ENCODE data around the gene PPP2R1B. TPM values are rescaled to one million over a fixed set of nuclear protein-coding genes. Genes with fewer than 3 reads are reported as not detected.

PPP2R1B gene
- total RNA-seq, 6 experiments from 2014 or later: 44.5 to 150 (median 59.6) TPM

DNA sequence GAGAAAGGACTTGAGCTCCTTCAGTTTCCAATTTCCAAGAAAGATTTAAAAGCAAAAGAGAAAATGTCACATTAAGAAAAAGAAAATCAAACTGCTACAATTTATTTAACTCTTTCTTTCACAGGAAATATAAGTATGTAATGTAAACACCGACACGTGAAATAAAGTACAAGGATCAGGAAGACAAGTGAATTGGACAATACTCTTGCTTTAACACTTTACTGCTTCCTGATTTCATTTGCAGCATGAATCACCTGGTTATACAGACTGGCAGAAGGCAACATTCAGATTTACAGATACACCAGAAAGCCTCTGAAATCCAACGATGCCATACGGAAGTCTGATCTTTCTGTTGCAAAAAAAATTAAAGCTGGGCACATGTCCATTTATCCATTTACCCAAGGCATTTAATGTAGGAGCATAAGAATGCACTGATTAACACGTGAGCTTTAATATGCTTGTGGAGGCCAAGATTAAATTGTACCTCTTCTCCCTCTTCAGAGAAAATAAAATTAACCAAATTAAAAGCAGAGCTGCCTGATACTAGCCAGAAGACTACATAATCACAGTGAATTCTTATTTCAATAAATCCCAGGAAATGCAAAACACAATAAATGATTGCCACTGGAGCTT, 16.0 kb upstream of the PPP2R1B start:
- ATAC-seq: no peak
- WGBS (ENCODE audit: insufficient coverage, low coverage, low lambda C conversion rate, missing lambda C conversion rate): 63% methylated on average over 5 of the region's 5 CpGs
- intact Hi-C loops (cut with DNase I): no loop called here

DNA sequence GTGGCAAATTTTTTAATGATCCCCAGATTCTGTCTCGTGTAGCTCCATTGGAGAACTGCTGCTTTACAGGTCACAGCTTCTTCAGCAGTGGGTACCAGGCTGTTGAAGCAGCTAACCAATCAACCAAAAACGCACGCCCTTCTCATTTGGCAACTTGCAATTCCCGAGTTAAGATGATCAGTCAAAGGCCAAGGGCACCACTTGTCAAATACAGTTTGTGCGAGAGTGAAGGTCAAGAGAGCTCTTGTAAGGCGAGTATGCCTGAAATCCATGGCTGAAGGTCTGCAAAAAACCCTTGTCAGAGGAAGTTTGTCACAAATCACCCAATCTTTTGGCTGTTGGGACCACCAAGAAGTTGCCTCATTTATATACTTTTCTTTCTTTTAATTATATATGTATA, 12.9 kb upstream of the PPP2R1B start:
- Histone ChIP-seq H3K4me1 (peaks cover 0 to 54% (median 19%) of the 10 kb centered on the region in 4 donors), H3K27ac (peak overlapping the region; percentile 58 to 94 (median 91)), H3K27me3 (no peaks in the 10 kb centered on the region), H3K4me3 (no peak overlapping the region), H3K9me3 (no peaks in the 10 kb centered on the region), H3K36me3 (no peaks in the 10 kb centered on the region)
- WGBS (ENCODE audit: insufficient coverage, low coverage, low lambda C conversion rate, missing lambda C conversion rate): 20% methylated on average over 3 of the region's 6 CpGs
- ATAC-seq: peak in 1 of 4 donors; percentile 1
- TF ChIP-seq, protein P1, sequence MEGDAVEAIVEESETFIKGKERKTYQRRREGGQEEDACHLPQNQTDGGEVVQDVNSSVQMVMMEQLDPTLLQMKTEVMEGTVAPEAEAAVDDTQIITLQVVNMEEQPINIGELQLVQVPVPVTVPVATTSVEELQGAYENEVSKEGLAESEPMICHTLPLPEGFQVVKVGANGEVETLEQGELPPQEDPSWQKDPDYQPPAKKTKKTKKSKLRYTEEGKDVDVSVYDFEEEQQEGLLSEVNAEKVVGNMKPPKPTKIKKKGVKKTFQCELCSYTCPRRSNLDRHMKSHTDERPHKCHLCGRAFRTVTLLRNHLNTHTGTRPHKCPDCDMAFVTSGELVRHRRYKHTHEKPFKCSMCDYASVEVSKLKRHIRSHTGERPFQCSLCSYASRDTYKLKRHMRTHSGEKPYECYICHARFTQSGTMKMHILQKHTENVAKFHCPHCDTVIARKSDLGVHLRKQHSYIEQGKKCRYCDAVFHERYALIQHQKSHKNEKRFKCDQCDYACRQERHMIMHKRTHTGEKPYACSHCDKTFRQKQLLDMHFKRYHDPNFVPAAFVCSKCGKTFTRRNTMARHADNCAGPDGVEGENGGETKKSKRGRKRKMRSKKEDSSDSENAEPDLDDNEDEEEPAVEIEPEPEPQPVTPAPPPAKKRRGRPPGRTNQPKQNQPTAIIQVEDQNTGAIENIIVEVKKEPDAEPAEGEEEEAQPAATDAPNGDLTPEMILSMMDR (IDR thresholded peaks at IDR 0.05): no peak
- no peak for TF ChIP-seq POLR2A (IDR thresholded peaks at IDR 0.05)
- intact Hi-C loops (cut with DNase I): loop anchor here in 1 of 2 donors (10.0 kb wide), 1 partner anchor 174 kb away; the partner anchor contains the start of gene SIK2
- DNase-seq: no peak

More for the DNA sequence above, 16.0 kb upstream of the PPP2R1B start:
- Histone ChIP-seq H3K4me1 (peaks cover 0 to 54% (median 22%) of the 10 kb centered on the region in 4 donors), H3K9me3 (no peaks in the 10 kb centered on the region), H3K27me3 (no peaks in the 10 kb centered on the region), H3K36me3 (no peaks in the 10 kb centered on the region), H3K27ac (peak overlapping the region in 1 of 3 donors; percentile 14), H3K4me3 (no peak overlapping the region)
- no peak for TF ChIP-seq POLR2A (IDR thresholded peaks at IDR 0.05)
- TF ChIP-seq, protein P1 (IDR thresholded peaks at IDR 0.05): no peak
- DNase-seq: no peak

DNA sequence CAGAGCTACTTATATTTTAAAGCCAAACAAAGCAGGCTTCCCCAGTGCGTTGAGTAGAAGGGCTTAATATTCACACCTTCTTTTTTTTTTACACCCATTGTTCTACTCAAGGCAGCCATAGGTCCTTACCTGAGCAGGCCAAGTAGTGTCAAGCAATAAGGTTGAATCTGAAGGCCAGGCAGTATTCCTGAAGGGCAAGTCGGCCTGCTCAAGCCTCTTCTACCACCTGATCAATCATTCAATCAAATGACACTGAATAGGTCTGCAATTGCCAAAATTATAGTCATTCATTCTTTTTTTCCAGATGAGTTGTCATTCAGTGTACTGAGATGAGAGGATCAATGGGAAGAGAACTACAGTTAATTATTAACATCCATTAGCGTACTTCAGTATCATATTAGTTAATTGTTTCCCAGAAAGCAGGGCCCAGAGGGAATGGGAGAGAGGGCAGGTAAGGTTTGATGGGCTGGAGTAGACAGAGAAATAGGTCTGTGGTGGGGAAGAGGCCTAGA, 11.9 kb upstream of the PPP2R1B start:
- ATAC-seq (peak; percentile 57 to 78 (median 72)), DNase-seq (no peak)
- intact Hi-C loops (cut with DNase I): loop anchor here in 1 of 2 donors (10.0 kb wide), 1 partner anchor 173 kb away; the partner anchor contains the start of gene SIK2
- 30% methylated on average over 3 of the region's 3 CpGs for WGBS (ENCODE audit: insufficient coverage, low coverage, low lambda C conversion rate, missing lambda C conversion rate)
- TF ChIP-seq, protein P1 (IDR thresholded peaks at IDR 0.05): no peak
- peak; percentile 33 for TF ChIP-seq POLR2A (IDR thresholded peaks at IDR 0.05)
- H3K27me3 ChIP-seq: no peaks in the 10 kb centered on the region
- no peaks in the 10 kb centered on the region for H3K9me3 ChIP-seq
- H3K36me3 ChIP-seq: no peaks in the 10 kb centered on the region
- peaks cover 0 to 61% (median 24%) of the 10 kb centered on the region in 4 donors for H3K4me1 ChIP-seq
- peak overlapping the region in 2 of 3 donors; percentile 17 to 32 for H3K4me3 ChIP-seq
- peak overlapping the region; percentile 58 to 94 (median 91) for H3K27ac ChIP-seq

DNA sequence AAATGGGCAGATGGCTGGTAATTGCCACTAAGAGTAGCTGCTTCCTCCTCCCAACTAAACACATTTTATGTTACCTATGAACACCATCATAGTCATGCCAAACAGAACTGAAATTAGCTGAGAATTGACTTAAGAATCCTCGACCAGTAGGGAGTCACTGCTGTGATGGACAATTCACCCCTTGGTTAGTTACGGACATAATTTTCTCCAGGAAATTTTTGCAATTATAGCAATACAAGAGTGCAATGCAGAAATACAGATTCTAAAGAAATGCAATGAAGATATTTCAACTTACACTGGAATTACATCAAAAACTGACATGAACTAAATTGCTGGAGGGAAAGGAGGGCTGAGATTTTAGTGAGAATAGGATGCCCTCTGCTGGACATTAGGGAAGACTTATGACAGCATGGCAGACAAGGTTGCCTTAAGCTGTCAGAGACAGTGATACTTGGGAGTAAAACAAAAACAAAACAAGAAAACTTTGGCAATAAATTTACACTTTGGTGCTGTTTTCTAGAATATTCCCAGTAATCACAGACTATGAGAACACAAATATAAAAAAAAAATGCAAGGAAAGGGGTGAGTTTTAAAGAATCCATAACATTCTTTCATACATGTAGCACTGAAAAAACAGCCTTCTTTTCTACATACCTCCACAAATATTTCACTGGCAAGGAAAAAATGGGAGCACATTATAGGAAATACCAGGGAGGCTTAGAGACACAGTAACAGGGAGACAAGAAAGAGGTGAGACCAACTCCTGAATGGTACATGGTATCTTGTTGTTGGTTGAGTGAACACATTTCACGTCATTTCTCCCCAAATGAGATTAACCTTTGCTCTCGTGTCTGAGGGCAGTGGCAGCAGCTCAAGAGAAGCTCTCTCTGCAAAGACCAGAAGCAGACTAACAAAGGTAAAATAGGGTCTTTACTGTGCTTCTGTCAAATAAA, 11.2 kb upstream of the PPP2R1B start:
- WGBS (ENCODE audit: insufficient coverage, low coverage, low lambda C conversion rate, missing lambda C conversion rate): 37% methylated on average over 4 of the region's 4 CpGs
- H3K4me1 ChIP-seq: peaks cover 0 to 66% (median 28%) of the 10 kb centered on the region in 4 donors
- H3K4me3 ChIP-seq: peak overlapping the region in 2 of 3 donors; percentile 18 to 32
- TF ChIP-seq, protein P1 (IDR thresholded peaks at IDR 0.05): peak; percentile 73 to 85 (median 80)
- peak; percentile 76 for TF ChIP-seq POLR2A (IDR thresholded peaks at IDR 0.05)
- ATAC-seq (peak; percentile 70 to 83 (median 76)), DNase-seq (peak in 1 of 3 donors; percentile 79)
- no peaks in the 10 kb centered on the region for H3K9me3 ChIP-seq
- intact Hi-C loops (cut with DNase I): loop anchor here in 1 of 2 donors (10.0 kb wide), 1 partner anchor 173 kb away; the partner anchor contains the start of gene SIK2
- no peaks in the 10 kb centered on the region for H3K36me3 ChIP-seq
- H3K27ac ChIP-seq: peak overlapping the region; percentile 58 to 94 (median 91)
- no peaks in the 10 kb centered on the region for H3K27me3 ChIP-seq
